HCT116 (cell line): ENCODE data around the gene CAPN15. TPM values are rescaled to one million over a fixed set of nuclear protein-coding genes. Genes with fewer than 3 reads are reported as not detected.

Experiments
- ATAC-seq: fragments of 200-7000 bp; cut with Tn5 transposase; 2 replicates; pipeline ENCODE4 v1.9.1; 2020; ENCODE audit warnings: mild to moderate bottlenecking, moderate library complexity
- BruUV-seq: library from RNA; stranded (reverse); fragments of 400-500 nt; replicated peaks from 2 replicates; lab custom pipeline; 2021; lab: Mats Ljungman, UMichigan
- CTCF ChIA-PET: fragments of 300-600 bp; sonication (Branson Sonifier 250); formaldehyde crosslinking; loops from one replicate; lab custom pipeline; 2021; ENCODE audit warnings: antibody characterized with exemption; lab: Charles Lee
- POLR2A ChIA-PET: fragments of 300-600, 350-600 bp; sonication (Branson Sonifier 250); formaldehyde crosslinking; loops from one replicate; lab custom pipeline; 2021; ENCODE audit warnings: antibody characterized with exemption; lab: Charles Lee
- RAD21 ChIA-PET, 2 experiments: fragments of 300-600 bp; sonication (Branson Sonifier 250); formaldehyde crosslinking; loops; one replicate each; lab custom pipeline; 2023; ENCODE audit warnings: low total read pairs in 2 of 2; ENCODE audit not compliant: uncharacterized antibody in 2 of 2, unreplicated experiment in 2 of 2, low non-redundant PET in 1 of 2; lab: Charles Lee
- DNase-seq: peaks from one replicate; pipeline ENCODE4 v3.0.0-alpha.2; 2010; ENCODE audit warnings: low read depth, low spot score
- H2AFZ ChIP-seq: fragments of 200-600 bp; shearing (Covaris generic), sonication (generic); 2 replicates; pipeline ENCODE4 v1.6.1; 2017; ENCODE audit warnings: low read depth, mixed run types, mixed read lengths, antibody characterized with exemption, low read length; ENCODE audit not compliant: poor library complexity, severe bottlenecking
- H3K27ac ChIP-seq: 2 replicates; pipeline ENCODE4 v1.5.1; 2012; ENCODE audit warnings: low read depth, low read length
- H3K27me3 ChIP-seq: fragments of 200-600 bp; sonication (generic); 2 replicates; pipeline ENCODE4 v1.6.1; 2016; ENCODE audit warnings: mixed run types, low read length, mixed read lengths; ENCODE audit not compliant: insufficient read depth
- H3K36me3 ChIP-seq, 2 experiments: fragments of 200-500 bp in 1 of 2; fragments of 200-600 bp in 1 of 2; sonication (Bioruptor generic) in 1 of 2; sonication (generic) in 1 of 2; 2 replicates each; pipeline versions ENCODE4 v1.5.1 to v1.6.1; 2014 to 2016; ENCODE audit warnings: low read length in 2 of 2, inconsistent platforms in 1 of 2, mixed read lengths in 1 of 2, mixed run types in 1 of 2; ENCODE audit not compliant: insufficient read depth in 2 of 2, control insufficient read depth in 1 of 2
- H3K4me1 ChIP-seq, 2 experiments: fragments of 200-600 bp in 1 of 2; sonication (generic) in 1 of 2; 2 replicates each; pipeline versions ENCODE4 v1.5.1 to v1.6.1; 2012 to 2017; ENCODE audit warnings: low read length in 2 of 2, inconsistent platforms in 1 of 2, mild to moderate bottlenecking in 1 of 2, mixed read lengths in 1 of 2, mixed run types in 1 of 2, moderate library complexity in 1 of 2; ENCODE audit not compliant: insufficient read depth in 2 of 2, control insufficient read depth in 1 of 2
- H3K4me2 ChIP-seq: fragments of 200-600 bp; sonication (generic); 2 replicates; pipeline ENCODE4 v1.6.1; 2017; ENCODE audit warnings: mixed run types, low read length, mixed read lengths
- H3K4me3 ChIP-seq, 2 experiments: fragments of 200-600 bp in 1 of 2; sonication (generic) in 1 of 2; replicated peaks in 1 of 2; 2 replicates each; pipeline ENCODE4 v1.5.1; 2011 to 2016; ENCODE audit warnings: low read length in 2 of 2, control low read depth in 1 of 2, low read depth in 1 of 2, mild to moderate bottlenecking in 1 of 2, mixed read lengths in 1 of 2, mixed run types in 1 of 2
- H3K79me2 ChIP-seq: fragments of 200-600 bp; sonication (generic); 2 replicates; pipeline ENCODE4 v1.6.1; 2017; ENCODE audit warnings: mild to moderate bottlenecking, mixed run types, low read length, moderate library complexity, mixed read lengths; ENCODE audit not compliant: insufficient read depth
- H3K9ac ChIP-seq: fragments of 200-600 bp; sonication (generic); 2 replicates; pipeline ENCODE4 v1.6.1; 2016; ENCODE audit warnings: low read length, mixed read lengths
- H3K9me2 ChIP-seq: fragments of 200-600 bp; sonication (generic), shearing (Covaris generic); 2 replicates; pipeline ENCODE4 v1.6.1; 2017; ENCODE audit warnings: mixed run types, mild to moderate bottlenecking, moderate library complexity; ENCODE audit not compliant: insufficient read depth
- H3K9me3 ChIP-seq, 2 experiments: fragments of 200-500 bp in 1 of 2; fragments of 200-600 bp in 1 of 2; sonication (Bioruptor generic) in 1 of 2; sonication (generic) in 1 of 2; 2 replicates each; pipeline ENCODE4 v1.6.1; 2014 to 2017; ENCODE audit warnings: low read length in 2 of 2, mixed read lengths in 2 of 2, inconsistent platforms in 1 of 2, low read depth in 1 of 2, mild to moderate bottlenecking in 1 of 2, mixed run types in 1 of 2, moderate library complexity in 1 of 2; ENCODE audit not compliant: control insufficient read depth in 1 of 2, insufficient read depth in 1 of 2
- H4K20me1 ChIP-seq: fragments of 200-600 bp; sonication (generic), shearing (Covaris generic); 2 replicates; pipeline ENCODE4 v1.6.1; 2017; ENCODE audit warnings: mixed run types, mild to moderate bottlenecking, moderate library complexity; ENCODE audit not compliant: insufficient read depth
- CBX3 ChIP-seq: IDR thresholded peaks from 2 replicates; pipeline ENCODE4 v1.6.1; 2012; ENCODE audit warnings: low read depth
- ELF1 ChIP-seq: IDR thresholded peaks from 2 replicates; pipeline ENCODE4 v1.6.1; 2012; ENCODE audit warnings: low read depth, borderline replicate concordance
- EZH2phosphoT487 ChIP-seq: fragments of 200-600 bp; IDR thresholded peaks from 2 replicates; pipeline ENCODE4 v1.6.1; 2018; ENCODE audit warnings: antibody characterized with exemption, borderline replicate concordance
- FOSL1 ChIP-seq: IDR thresholded peaks from 2 replicates; pipeline ENCODE4 v1.6.1; 2012; ENCODE audit warnings: low read depth
- MAX ChIP-seq: IDR thresholded peaks from 2 replicates; pipeline ENCODE4 v1.6.1; 2012
- RAD21 ChIP-seq: IDR thresholded peaks from 2 replicates; pipeline ENCODE4 v1.6.1; 2012; ENCODE audit warnings: low read depth, mild to moderate bottlenecking
- SRF ChIP-seq: IDR thresholded peaks from 2 replicates; pipeline ENCODE4 v1.6.1; 2012; ENCODE audit warnings: low read depth
- TCF7L2 ChIP-seq: IDR thresholded peaks from 2 replicates; pipeline ENCODE4 v1.7.0; 2011; ENCODE audit warnings: borderline replicate concordance, inconsistent platforms; ENCODE audit not compliant: insufficient read depth, insufficient read length; ENCODE audit errors: extremely low read depth
- ZBTB33 ChIP-seq: IDR thresholded peaks from 2 replicates; pipeline ENCODE4 v1.6.1; 2011; ENCODE audit warnings: mild to moderate bottlenecking, low read length, moderate library complexity; ENCODE audit not compliant: insufficient replicate concordance; ENCODE audit errors: extremely low read depth
- ZFX ChIP-seq: fragments of 450-650 bp; IDR thresholded peaks from 2 replicates; pipeline ENCODE4 v1.6.1; 2017
- intact Hi-C: fragments of 100-400 bp; cut with micrococcal nuclease; formaldehyde crosslinking; loops from 2 replicates; pipeline ENCODE4 v1.10.0; 2022
- total RNA-seq: library from RNA; stranded (reverse); gene quantifications from one replicate; pipeline ENCODE4 v1.2.1, GENCODE V29; 2021; ENCODE audit not compliant: unreplicated experiment
- TF ChIP-seq, protein P1 (sequence below), 3 experiments: fragments of 200-600 bp in 1 of 3; sonication (generic) in 1 of 3; IDR thresholded peaks in 2 of 3; conservative IDR thresholded peaks in 1 of 3; 2 replicates each; pipeline ENCODE4 v1.5.1; 2012 to 2017; ENCODE audit warnings: low read depth in 2 of 3, low read length in 2 of 3, antibody characterized with exemption in 1 of 3, borderline replicate concordance in 1 of 3, control low read depth in 1 of 3, mild to moderate bottlenecking in 1 of 3, mixed read lengths in 1 of 3, mixed run types in 1 of 3, moderate library complexity in 1 of 3; ENCODE audit not compliant: insufficient read depth in 1 of 3

CAPN15 gene
- total RNA-seq, 1 experiment from 2014 or later, result 39.0 TPM

- ATAC-seq (no peak), DNase-seq (no peak)
- RAD21 ChIA-PET, result no interaction called here
- TF ChIP-seq RAD21, result no peak
- Histone ChIP-seq H4K20me1 (no peaks in the 10 kb centered on the region), H3K4me3 (no peak overlapping the region), H3K9ac (no peak overlapping the region), H3K4me1 (no peaks in the 10 kb centered on the region), H3K36me3 (no peaks in the 10 kb centered on the region; a peak in 1 of 4 replicates), H3K27ac (no peak overlapping the region), H3K9me3 (no peaks in the 10 kb centered on the region), H3K27me3 (no peaks in the 10 kb centered on the region), H2AFZ (no peak overlapping the region), H3K9me2 (no peaks in the 10 kb centered on the region), H3K4me2 (no peak overlapping the region), H3K79me2 (no peaks in the 10 kb centered on the region)
- BruUV-seq, result no TSS peak
- POLR2A ChIA-PET, result no interaction called here
- intact Hi-C loops, result no loop called here
- CTCF ChIA-PET, result no interaction called here
These were observed 11.2 kb upstream of the CAPN15 start for GRCh38 chr16:516301-516700.

DNA sequence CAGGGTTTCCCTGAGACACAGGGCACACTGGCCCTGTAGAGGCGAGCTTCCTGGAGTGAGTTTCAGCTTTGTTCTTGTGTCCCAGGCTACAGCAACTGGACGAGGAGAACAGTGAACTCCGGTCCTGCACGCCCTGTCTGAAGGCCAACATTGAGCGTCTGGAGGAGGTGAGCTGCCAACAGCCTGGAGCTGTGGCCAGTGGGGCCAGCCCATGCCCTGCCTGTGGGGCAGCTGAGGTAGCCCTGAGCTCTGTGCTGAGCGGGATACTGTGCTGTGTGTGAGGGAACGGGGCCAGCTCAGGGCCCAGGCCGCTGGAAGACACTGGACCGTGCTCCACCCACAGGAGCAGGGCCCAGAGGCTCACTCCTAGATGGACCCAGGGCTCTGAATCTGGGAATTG is 8.7 kb upstream of the CAPN15 start:
- Histone ChIP-seq H3K9me2 (no peaks in the 10 kb centered on the region), H2AFZ (no peak overlapping the region), H3K9me3 (no peaks in the 10 kb centered on the region), H3K27me3 (no peaks in the 10 kb centered on the region), H3K9ac (no peak overlapping the region), H3K36me3 (no peaks in the 10 kb centered on the region; a peak in 1 of 4 replicates), H3K27ac (no peak overlapping the region), H3K4me1 (no peaks in the 10 kb centered on the region), H3K4me2 (no peak overlapping the region), H3K79me2 (no peaks in the 10 kb centered on the region), H3K4me3 (no peak overlapping the region), H4K20me1 (no peaks in the 10 kb centered on the region)
- ATAC-seq, result no peak
- TF ChIP-seq ZBTB33, result no peak
- TF ChIP-seq ZFX, result no peak
- no peak for TF ChIP-seq TCF7L2
- no peak for TF ChIP-seq FOSL1
- no peak for TF ChIP-seq EZH2phosphoT487
- TF ChIP-seq CBX3, result no peak
- TF ChIP-seq SRF, result no peak
- TF ChIP-seq MAX, result no peak
- no peak for TF ChIP-seq ELF1
- TF ChIP-seq, protein P1, sequence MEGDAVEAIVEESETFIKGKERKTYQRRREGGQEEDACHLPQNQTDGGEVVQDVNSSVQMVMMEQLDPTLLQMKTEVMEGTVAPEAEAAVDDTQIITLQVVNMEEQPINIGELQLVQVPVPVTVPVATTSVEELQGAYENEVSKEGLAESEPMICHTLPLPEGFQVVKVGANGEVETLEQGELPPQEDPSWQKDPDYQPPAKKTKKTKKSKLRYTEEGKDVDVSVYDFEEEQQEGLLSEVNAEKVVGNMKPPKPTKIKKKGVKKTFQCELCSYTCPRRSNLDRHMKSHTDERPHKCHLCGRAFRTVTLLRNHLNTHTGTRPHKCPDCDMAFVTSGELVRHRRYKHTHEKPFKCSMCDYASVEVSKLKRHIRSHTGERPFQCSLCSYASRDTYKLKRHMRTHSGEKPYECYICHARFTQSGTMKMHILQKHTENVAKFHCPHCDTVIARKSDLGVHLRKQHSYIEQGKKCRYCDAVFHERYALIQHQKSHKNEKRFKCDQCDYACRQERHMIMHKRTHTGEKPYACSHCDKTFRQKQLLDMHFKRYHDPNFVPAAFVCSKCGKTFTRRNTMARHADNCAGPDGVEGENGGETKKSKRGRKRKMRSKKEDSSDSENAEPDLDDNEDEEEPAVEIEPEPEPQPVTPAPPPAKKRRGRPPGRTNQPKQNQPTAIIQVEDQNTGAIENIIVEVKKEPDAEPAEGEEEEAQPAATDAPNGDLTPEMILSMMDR (IDR thresholded peaks at IDR 0.05 in 2 of 3, conservative IDR thresholded peaks at IDR 0.05 in 1 of 3; ENCODE audit: borderline replicate concordance in 1 of 3, insufficient read depth in 1 of 3, low read depth in 2 of 3, low read length in 2 of 3), result no peak
- no TSS peak for BruUV-seq
- POLR2A ChIA-PET, result no interaction called here
- RAD21 ChIA-PET, result interaction anchor here in 1 of 2 experiments (0.6 kb wide), 1 partner anchor 127 kb away, joined by 3 read pairs; no protein-coding TSS in a partner anchor
- intact Hi-C loops, result no loop called here
- no peak for DNase-seq
- CTCF ChIA-PET, result no interaction called here
